GM19043 (cell line): ENCODE data around the gene MYH13.
"Not testable (repeated sequence)": the region's sequence is repeated elsewhere in the genome, so short reads cannot be mapped to it uniquely, and the experiment has no call there.

ENCODE experiments used
- ATAC-seq: cut with Tn5 transposase; IDR thresholded peaks from one replicate; pipeline ENCODE4 v1.9.1; 2021; ENCODE audit warnings: low read depth; ENCODE audit not compliant: unreplicated experiment

Gene MYH13

GRCh38 chr17:10306585-10306984 is 66.2 kb downstream of the MYH13 start:
- ATAC-seq: no peak

DNA sequence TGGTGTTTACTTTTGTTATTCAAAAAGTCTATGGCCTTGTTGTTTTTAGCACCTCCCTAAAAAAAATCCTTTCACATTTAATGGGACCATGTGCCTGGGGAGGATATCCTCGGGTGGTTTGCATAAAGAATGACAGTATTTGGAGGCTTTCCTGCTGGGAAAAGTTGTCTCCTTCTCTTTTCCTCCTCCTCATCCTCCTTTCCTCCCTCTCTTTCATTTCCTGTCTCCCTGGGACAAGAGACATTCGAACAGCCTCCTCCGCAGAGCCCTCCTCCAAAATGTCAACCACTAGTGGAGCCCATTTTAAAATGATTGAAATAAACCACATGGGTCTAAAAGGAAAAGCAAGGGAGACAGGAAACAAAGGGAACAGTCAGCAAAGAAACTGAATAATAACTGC is 67.4 kb downstream of the MYH13 start:
- ATAC-seq: no peak

DNA sequence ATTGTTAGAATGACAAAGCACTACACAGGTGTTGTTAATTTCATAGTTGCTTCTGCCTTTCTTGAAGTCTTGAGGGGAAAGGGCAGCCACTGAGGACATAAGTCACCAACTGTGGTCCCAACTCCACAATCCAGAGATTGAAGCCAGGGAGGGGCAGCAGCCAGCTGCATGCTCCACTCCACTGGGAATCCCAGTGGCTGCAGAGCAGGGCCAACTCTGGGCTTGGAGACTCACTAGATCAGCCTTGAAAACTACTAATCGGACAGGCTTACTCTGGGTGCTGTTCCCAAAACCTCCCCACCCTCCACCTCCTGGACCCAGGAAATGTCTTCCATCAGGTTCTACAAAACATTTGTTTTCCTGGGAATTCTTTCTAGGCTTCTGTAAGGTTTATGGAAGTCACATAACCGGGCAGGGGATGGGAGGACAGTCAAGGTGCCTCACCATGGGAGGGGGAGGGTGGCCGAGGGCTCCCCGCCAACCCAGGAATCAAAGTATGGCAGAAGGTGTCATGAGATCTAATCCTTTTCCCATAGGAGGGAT is 68.0 kb downstream of the MYH13 start:
- no peak for ATAC-seq

- ATAC-seq: no peak
These were observed 75.1 kb downstream of the MYH13 start for GRCh38 chr17:10297691-10298090.

- no peak for ATAC-seq
These were observed 77.0 kb downstream of the MYH13 start for GRCh38 chr17:10295728-10296343.

DNA sequence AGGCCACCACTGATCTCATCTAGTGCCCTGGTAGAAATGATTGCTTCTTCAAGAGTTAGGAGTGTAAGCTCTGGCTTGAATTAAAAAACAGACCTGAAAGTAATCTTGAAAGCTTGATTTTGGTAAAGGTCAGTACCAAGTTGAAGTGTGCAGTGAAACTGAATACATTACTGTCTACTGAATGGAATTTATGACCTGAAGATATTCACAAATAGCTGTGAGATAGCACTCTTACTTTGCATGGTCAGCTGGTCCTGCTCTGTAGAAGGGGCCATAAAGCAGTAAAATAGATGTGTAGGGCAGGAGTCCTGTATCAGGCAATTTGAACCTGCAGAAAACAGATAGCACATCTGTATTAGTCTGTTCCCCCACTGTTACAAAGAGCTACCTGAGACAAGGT is 78.6 kb downstream of the MYH13 start:
- no peak for ATAC-seq

- no peak for ATAC-seq
These were observed 80.5 kb downstream of the MYH13 start for GRCh38 chr17:10292057-10292937.

DNA sequence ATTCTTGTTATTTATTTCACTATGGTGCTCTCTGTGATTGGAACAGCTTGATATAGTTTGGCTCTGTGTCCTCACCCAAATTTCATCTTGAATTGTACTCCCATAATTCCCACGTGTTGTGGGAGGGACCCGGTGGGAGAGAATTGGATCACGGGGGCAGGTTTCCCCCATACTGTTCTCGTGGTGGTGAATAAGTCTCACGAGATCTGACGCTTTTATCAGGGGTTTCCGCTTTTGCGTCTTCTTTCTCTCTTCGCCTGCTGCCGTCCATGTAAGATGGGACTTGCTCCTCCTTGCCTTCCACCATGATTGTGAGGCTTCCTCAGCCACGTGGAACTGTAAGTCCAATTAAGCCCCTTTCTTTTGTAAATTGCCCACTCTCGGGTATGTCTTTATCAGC is 81.2 kb downstream of the MYH13 start:
- not testable (repeated sequence) for ATAC-seq

DNA sequence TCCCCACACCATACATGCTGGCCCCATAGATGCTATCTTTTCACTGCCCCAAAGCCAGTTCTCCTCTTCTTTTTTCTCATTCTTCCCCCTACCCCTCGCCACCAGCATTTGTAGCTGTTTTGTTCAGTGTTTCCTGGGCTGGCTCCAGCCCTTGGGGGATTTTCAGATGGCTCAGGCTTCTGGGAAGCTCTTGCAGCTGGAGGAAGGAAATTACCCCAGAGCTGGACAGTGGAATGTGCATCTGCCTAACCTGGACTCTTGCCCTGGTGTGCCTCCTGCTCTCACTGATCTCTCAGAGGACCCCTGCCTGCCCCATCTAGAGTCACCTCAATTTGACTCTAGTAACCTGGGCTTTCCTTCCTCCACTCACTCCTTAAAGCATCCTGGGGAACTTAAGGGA is 82.8 kb downstream of the MYH13 start:
- no peak for ATAC-seq

GRCh38 chr17:10286324-10286723 is 86.5 kb downstream of the MYH13 start:
- no peak for ATAC-seq

- no peak for ATAC-seq
These were observed 86.9 kb downstream of the MYH13 start for GRCh38 chr17:10285896-10286295.

GRCh38 chr17:10280068-10280467 is 92.7 kb downstream of the MYH13 start:
- ATAC-seq: no peak

GRCh38 chr17:10278218-10278617 is 94.6 kb downstream of the MYH13 start:
- ATAC-seq: no peak

- ATAC-seq: no peak
These were observed 96.4 kb downstream of the MYH13 start for GRCh38 chr17:10276436-10276835.

DNA sequence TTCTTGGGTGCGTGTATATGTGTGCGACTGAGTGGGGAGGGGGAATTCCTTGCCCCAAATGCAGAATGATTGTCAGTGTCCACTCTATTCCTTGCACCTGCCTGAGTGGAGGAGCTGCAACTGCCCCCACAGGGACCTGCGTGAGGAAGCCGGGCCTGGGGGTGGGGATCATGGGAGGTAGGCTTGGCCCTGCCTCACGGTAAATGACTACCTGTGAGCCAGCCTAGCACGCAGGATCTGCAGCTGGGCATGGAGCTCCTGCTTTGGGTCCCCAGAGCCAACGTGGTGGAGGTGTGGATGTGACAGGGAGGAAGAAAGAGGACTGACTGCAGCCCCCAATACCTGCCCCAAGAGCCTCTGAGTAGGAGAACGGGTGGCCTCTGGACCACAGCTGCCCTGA is 97.4 kb downstream of the MYH13 start:
- no peak for ATAC-seq

DNA sequence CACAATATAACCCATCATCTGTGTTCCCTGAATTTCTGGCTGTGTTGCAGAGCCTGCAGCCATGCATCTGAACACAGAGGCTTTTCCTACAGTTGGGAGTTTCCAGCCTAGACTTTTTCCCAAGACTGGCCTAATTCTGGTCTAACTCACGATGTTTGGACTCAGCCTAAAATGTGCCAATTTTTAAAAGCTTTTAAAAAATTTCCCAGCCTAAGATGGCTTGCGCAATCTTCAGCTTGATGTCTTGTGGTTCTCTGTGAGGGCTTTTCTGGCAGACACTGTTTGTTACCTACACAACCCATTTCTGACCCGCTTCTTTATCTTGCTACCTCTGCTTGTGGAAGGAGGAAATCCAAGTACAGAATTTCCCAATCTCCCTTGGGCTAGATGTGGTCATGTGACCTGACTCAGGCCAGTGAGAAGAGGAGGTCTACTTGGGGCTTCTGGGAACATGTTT is 101.7 kb downstream of the MYH13 start:
- no peak for ATAC-seq

DNA sequence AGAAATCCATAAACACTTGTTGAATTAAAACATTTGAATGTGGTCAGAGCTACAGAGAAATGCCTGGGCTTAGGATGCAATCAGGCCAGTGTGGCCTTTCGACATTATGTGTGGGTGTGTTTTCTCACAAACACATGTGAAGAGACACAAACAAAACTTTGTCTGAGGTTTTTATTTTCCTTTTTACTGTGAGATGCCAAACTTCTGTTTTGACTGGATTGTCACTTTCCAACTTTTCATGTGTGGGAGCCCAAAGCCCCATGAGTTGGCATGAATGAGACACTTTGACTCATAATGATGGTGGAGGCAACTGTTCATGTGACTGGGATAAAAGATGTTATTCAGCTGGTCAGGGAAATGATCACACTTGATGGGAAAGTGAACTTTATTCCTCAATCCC is 102.5 kb downstream of the MYH13 start:
- no peak for ATAC-seq

DNA sequence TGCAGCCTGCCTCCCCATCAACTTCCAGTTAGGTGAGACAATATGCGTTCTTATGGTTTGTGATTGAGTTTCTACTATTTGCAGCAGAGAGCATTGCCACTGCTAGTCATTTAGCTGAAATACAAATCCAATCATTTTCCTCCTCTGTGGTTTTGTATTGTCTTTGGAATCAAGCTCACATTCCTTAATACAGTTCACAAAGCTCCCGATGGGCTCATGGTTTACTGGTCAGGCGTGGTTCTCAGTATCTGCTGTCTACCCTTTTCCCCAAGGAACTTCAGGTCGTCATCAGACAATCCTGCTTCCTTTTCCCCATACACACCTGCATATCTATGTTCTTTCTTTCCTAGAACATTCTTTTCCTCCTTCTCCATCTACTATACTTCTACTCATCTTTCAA is 104.8 kb downstream of the MYH13 start:
- ATAC-seq: no peak

DNA sequence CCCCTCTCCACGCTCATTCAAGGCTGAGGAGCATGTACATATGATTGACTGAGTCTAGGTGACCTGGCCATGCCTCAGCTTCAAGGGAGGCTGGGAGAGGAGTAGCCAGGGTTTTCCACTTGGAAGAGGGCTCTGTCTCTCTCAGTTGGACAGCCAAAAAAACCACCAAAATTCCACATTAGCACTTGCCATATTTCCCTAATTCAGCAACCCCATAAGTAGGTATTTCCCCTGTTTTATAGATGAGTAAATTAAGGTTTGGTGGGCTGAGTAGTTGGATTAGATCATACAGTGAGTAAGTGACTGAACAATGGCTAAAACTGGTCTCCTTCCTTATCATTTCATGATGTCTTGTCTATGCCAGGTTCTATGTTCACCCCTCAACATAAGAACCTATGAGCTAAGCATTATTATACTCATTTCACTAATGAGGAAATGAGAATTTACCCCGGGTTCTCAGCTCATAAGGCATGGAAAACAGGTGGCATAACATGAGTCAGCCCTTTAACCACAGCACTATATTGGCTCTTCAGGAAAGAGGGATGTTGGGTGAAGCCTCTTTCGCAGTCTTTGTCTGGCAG is 106.4 kb downstream of the MYH13 start:
- no peak for ATAC-seq

DNA sequence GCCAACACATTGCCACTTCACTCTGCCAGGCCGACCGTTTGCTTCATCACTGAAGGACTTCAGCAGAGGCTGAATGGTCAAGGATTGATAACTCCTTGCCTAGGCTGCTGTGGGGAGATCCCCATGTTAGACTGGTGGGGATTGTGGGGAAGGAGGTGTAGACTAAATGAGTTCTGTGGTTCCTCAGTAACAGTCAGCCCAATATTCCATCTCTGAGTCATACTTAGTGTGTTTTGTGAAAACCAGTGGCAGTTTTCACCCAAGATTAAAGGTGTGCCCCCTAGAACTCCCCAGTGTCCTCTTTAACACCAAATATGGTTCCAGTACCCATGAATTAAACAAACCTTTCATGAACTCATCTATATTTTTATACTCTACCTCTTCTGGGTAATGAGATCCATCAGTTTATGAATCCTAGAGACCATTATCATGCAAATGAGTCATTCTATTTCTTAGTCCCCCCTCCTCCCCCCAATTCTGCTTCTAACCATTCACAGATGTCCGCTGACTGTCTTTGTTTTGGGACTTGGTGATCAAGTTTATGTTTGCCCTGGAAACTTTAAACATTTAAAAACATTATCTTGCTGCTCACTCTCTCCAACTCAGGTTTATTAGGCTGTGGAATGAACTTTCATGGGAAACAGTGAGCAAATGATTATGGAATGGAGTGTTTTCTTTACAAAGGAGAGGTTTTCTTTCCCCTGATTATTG is 107.6 kb downstream of the MYH13 start:
- ATAC-seq: no peak

GRCh38 chr17:10264051-10264450 is 108.8 kb downstream of the MYH13 start:
- no peak for ATAC-seq
